Right lobe of liver (tissue), 6 donors: ENCODE results near the gene GAPDH. TPM values are rescaled to one million over a fixed set of nuclear protein-coding genes. Genes with fewer than 3 reads are reported as not detected.

Experiments used
- ATAC-seq, 4 donors: fragments of 200-7000 bp; cut with Tn5 transposase; one replicate each; pipeline ENCODE4 v1.9.1; 2020; ENCODE audit warnings: mild to moderate bottlenecking in 4 of 4, moderate library complexity in 4 of 4
- DNase-seq, 3 donors: peaks; one replicate each; pipeline ENCODE4 v3.0.0-alpha.2; 2020
- H3K27ac ChIP-seq, 3 donors: fragments of 200-600 bp; one replicate each; pipeline ENCODE4 v1.8.0; 2022
- H3K27me3 ChIP-seq, 2 donors: fragments of 200-600 bp; one replicate each; pipeline ENCODE4 v1.8.0; 2022
- H3K36me3 ChIP-seq, 4 donors: fragments of 200-600 bp; sonication (generic) in 1 of 4; one replicate each; pipeline versions ENCODE4 v1.5.1 to v1.8.0; 2017 to 2022; ENCODE audit warnings: control low read depth in 1 of 4
- H3K4me1 ChIP-seq, 4 donors: fragments of 200-600 bp; sonication (generic) in 1 of 4; one replicate each; pipeline versions ENCODE4 v1.5.1 to v1.8.0; 2017 to 2022; ENCODE audit warnings: control low read depth in 1 of 4
- H3K4me3 ChIP-seq, 3 donors: fragments of 200-600 bp; one replicate each; pipeline ENCODE4 v1.8.0; 2022
- H3K9me3 ChIP-seq, 4 donors: fragments of 200-600 bp; sonication (generic) in 1 of 4; one replicate each; pipeline versions ENCODE4 v1.5.1 to v1.8.0; 2017 to 2022; ENCODE audit warnings: control low read depth in 1 of 4
- POLR2A ChIP-seq: fragments of 450-650 bp; IDR thresholded peaks from one replicate; pipeline ENCODE4 v1.6.1; 2017; ENCODE audit warnings: antibody characterized with exemption, mild to moderate bottlenecking
- WGBS: methylation state at CpG from one replicate; pipeline ENCODE4 v1.1.6; 2018; ENCODE audit warnings: low coverage, low lambda C conversion rate; ENCODE audit not compliant: insufficient coverage; ENCODE audit errors: missing lambda C conversion rate; 5-methylcytosine and 5-hydroxymethylcytosine counted together
- intact Hi-C, 2 donors: fragments of 100-400 bp; cut with DNase I; formaldehyde crosslinking; loops; one replicate each; pipeline versions ENCODE4 v1.11.2 to v1.14.1; 2022
- total RNA-seq, 6 experiments: library from RNA; depleted of rRNA in 2 of 6; stranded (reverse); fragments of >200 nt in 2 of 6; fragmentation: NEBNext Ultra II Directional in 3 of 6; extraction: Animal tissue kit (Norgen Biotek cat#: 25700) in 3 of 6; gene quantifications; one replicate each; pipeline versions ENCODE4 v1.1.0 to v1.2.4, GENCODE V29; 2016 to 2023
- TF ChIP-seq, protein P1 (sequence below), 4 donors: fragments of 200-600 bp in 3 of 4; fragments of 450-650 bp in 1 of 4; IDR thresholded peaks; one replicate each; pipeline versions ENCODE4 v1.5.1 to v1.8.0; 2016 to 2022; ENCODE audit warnings: antibody characterized with exemption in 4 of 4, mild to moderate bottlenecking in 2 of 4
- donor health status: DM: no; HTN: yes; CAD: no.
- donor health status: DM: no; HTN: no; CAD: no.
- donor health status: DM: no; HTN: no; CAD: no.
- donor health status: DM: no; HTN: yes; CAD: no.
- donor health status: DM: no; HTN: yes; CAD: no.

GAPDH gene
- total RNA-seq, 6 experiments from 2014 or later = 788 to 3,247 (median 1,580) TPM

- WGBS = over 99% methylated on average over 16 of the region's 18 CpGs
- peaks cover 0 to 20% (median 11%) of the 10 kb centered on the region in 4 donors for H3K4me1 ChIP-seq
- H3K27me3 ChIP-seq = no peaks in the 10 kb centered on the region
- H3K36me3 ChIP-seq = peaks cover 0 to 56% (median 14%) of the 10 kb centered on the region in 4 donors
- ATAC-seq (no peak), DNase-seq (no peak)
- TF ChIP-seq POLR2A = no peak
- TF ChIP-seq, protein P1, sequence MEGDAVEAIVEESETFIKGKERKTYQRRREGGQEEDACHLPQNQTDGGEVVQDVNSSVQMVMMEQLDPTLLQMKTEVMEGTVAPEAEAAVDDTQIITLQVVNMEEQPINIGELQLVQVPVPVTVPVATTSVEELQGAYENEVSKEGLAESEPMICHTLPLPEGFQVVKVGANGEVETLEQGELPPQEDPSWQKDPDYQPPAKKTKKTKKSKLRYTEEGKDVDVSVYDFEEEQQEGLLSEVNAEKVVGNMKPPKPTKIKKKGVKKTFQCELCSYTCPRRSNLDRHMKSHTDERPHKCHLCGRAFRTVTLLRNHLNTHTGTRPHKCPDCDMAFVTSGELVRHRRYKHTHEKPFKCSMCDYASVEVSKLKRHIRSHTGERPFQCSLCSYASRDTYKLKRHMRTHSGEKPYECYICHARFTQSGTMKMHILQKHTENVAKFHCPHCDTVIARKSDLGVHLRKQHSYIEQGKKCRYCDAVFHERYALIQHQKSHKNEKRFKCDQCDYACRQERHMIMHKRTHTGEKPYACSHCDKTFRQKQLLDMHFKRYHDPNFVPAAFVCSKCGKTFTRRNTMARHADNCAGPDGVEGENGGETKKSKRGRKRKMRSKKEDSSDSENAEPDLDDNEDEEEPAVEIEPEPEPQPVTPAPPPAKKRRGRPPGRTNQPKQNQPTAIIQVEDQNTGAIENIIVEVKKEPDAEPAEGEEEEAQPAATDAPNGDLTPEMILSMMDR (IDR thresholded peaks at IDR 0.05) = no peak
- no peak overlapping the region for H3K4me3 ChIP-seq
- H3K9me3 ChIP-seq = no peaks in the 10 kb centered on the region
- H3K27ac ChIP-seq = no peak overlapping the region
- intact Hi-C loops = loop anchor here in 1 of 2 donors (10.0 kb wide), 1 partner anchor 196 kb away; no protein-coding TSS in a partner anchor
These were observed 3.6 kb upstream of the GAPDH start for GRCh38 chr12:6530576-6531260.

GRCh38 chr12:6532051-6532926, 2.0 kb upstream of the GAPDH start:
- intact Hi-C loops = loop anchor here in 1 of 2 donors (10.0 kb wide), 1 partner anchor 197 kb away; no protein-coding TSS in a partner anchor
- Histone ChIP-seq H3K4me3 (peak overlapping the region; percentile 82 to 99 (median 88)), H3K27me3 (no peaks in the 10 kb centered on the region), H3K4me1 (peaks cover 5 to 32% (median 20%) of the 10 kb centered on the region in 4 donors), H3K27ac (peak overlapping the region; percentile 93 to 97 (median 95)), H3K9me3 (no peaks in the 10 kb centered on the region), H3K36me3 (peaks cover 7 to 54% (median 18%) of the 10 kb centered on the region in 4 donors)
- DNase-seq (peak; percentile 62 to 81 (median 77)), ATAC-seq (peak; percentile 11 to 37 (median 25))
- TF ChIP-seq, protein P1 (IDR thresholded peaks at IDR 0.05) = no peak
- peak; percentile 55 for TF ChIP-seq POLR2A
- WGBS = 2% methylated on average over 9 of the region's 20 CpGs

DNA sequence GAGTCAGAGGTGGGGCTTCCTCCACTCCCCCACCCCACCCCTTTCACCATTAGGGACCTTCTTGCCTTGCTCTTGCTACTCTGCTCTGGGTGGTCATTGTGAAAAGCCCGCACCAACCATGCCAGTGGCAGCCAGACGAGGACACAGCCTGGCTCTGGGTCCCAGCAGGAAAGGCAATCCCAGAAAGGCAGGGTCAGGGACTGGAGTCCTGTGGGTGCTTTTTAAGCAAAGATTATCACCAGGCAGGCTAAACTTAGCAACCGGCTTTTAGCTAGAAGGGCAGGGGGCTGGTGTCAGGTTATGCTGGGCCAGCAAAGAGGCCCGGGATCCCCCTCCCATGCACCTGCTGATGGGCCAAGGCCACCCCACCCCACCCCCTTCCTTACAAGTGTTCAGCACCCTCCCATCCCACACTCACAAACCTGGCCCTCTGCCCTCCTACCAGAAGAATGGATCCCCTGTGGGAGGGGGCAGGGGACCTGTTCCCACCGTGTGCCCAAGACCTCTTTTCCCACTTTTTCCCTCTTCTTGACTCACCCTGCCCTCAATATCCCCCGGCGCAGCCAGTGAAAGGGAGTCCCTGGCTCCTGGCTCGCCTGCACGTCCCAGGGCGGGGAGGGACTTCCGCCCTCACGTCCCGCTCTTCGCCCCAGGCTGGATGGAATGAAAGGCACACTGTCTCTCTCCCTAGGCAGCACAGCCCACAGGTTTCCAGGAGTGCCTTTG, 1.2 kb upstream of the GAPDH start:
- peak overlapping the region; percentile 93 to 97 (median 95) for H3K27ac ChIP-seq
- no peaks in the 10 kb centered on the region for H3K9me3 ChIP-seq
- 0% methylated on average over 12 of the region's 14 CpGs for WGBS
- peaks cover 5 to 39% (median 20%) of the 10 kb centered on the region in 4 donors for H3K4me1 ChIP-seq
- H3K4me3 ChIP-seq = peak overlapping the region; percentile 82 to 99 (median 88)
- intact Hi-C loops = loop anchor here in 1 of 2 donors (10.0 kb wide), 1 partner anchor 198 kb away; no protein-coding TSS in a partner anchor
- DNase-seq (peak; percentile 81 to 82 (median 82)), ATAC-seq (peak; percentile 49 to 57 (median 53))
- H3K27me3 ChIP-seq = no peaks in the 10 kb centered on the region
- TF ChIP-seq, protein P1 (IDR thresholded peaks at IDR 0.05) = no peak
- peak; percentile 60 for TF ChIP-seq POLR2A
- H3K36me3 ChIP-seq = peaks cover 7 to 54% (median 19%) of the 10 kb centered on the region in 4 donors

- peak overlapping the region; percentile 82 to 99 (median 88) for H3K4me3 ChIP-seq
- intact Hi-C loops = loop anchor here in 1 of 2 donors (10.0 kb wide), 1 partner anchor 199 kb away; no protein-coding TSS in a partner anchor
- H3K27ac ChIP-seq = peak overlapping the region; percentile 93 to 97 (median 95)
- H3K27me3 ChIP-seq = no peaks in the 10 kb centered on the region
- H3K36me3 ChIP-seq = peaks cover 7 to 54% (median 23%) of the 10 kb centered on the region in 4 donors
- TF ChIP-seq, protein P1 (IDR thresholded peaks at IDR 0.05) = no peak
- TF ChIP-seq POLR2A = no peak
- DNase-seq = peak in 2 of 3 donors; percentile 73 to 79
- peaks cover 5 to 39% (median 20%) of the 10 kb centered on the region in 4 donors for H3K4me1 ChIP-seq
- ATAC-seq = peak in 3 of 4 donors; percentile 16 to 28 (median 26)
- no CpG with 5 or more reads among the region's 9 CpGs for WGBS
- H3K9me3 ChIP-seq = no peaks in the 10 kb centered on the region
These were observed 729 bp upstream of the GAPDH start for GRCh38 chr12:6533653-6533922.
